H9 (cell line): ENCODE measurements around the gene PKN1. TPM values are rescaled to one million over a fixed set of nuclear protein-coding genes. Genes with fewer than 3 reads are reported as not detected.
A peak's percentile ranks its signal among the peaks of the same experiment; 100 is the strongest.

ENCODE experiments used
- DNase-seq: peaks from one replicate; pipeline ENCODE4 v3.0.0-alpha.2; 2017
- H2AFZ ChIP-seq: one replicate; pipeline ENCODE4 v1.6.1; 2013; ENCODE audit warnings: mild to moderate bottlenecking, low read length, control low read depth, moderate library complexity
- H2AK5ac ChIP-seq: 2 replicates; pipeline ENCODE4 v1.6.1; 2013; ENCODE audit warnings: low read length, control low read depth, mixed read lengths; ENCODE audit not compliant: insufficient read length
- H2BK120ac ChIP-seq: one replicate; pipeline ENCODE4 v1.6.1; 2013; ENCODE audit warnings: low read depth, mild to moderate bottlenecking, low read length, control low read depth, inconsistent platforms; ENCODE audit not compliant: poor library complexity, severe bottlenecking
- H2BK12ac ChIP-seq: 2 replicates; pipeline ENCODE4 v1.6.1; 2013; ENCODE audit warnings: low read length, control low read depth, mixed read lengths, low read depth; ENCODE audit not compliant: insufficient read length
- H2BK15ac ChIP-seq: 2 replicates; pipeline ENCODE4 v1.6.1; 2013; ENCODE audit warnings: low read depth, low read length, control low read depth
- H2BK20ac ChIP-seq: one replicate; pipeline ENCODE4 v1.6.1; 2013; ENCODE audit warnings: low read depth, mild to moderate bottlenecking, low read length, control low read depth, inconsistent platforms; ENCODE audit not compliant: poor library complexity, severe bottlenecking
- H2BK5ac ChIP-seq: 2 replicates; pipeline ENCODE4 v1.6.1; 2013; ENCODE audit warnings: low read length, control low read depth, mixed read lengths; ENCODE audit not compliant: insufficient read length
- H3K14ac ChIP-seq: 2 replicates; pipeline ENCODE4 v1.6.1; 2013; ENCODE audit warnings: low read length, control low read depth; ENCODE audit not compliant: insufficient read depth
- H3K18ac ChIP-seq: 2 replicates; pipeline ENCODE4 v1.6.1; 2013; ENCODE audit warnings: low read depth, mild to moderate bottlenecking, mixed read lengths, low read length, control low read depth; ENCODE audit not compliant: insufficient read length
- H3K23ac ChIP-seq: 2 replicates; pipeline ENCODE4 v1.6.1; 2013; ENCODE audit warnings: low read length, control low read depth, mixed read lengths, low read depth; ENCODE audit not compliant: insufficient read length
- H3K23me2 ChIP-seq: 2 replicates; pipeline ENCODE4 v1.6.1; 2013; ENCODE audit warnings: low read depth, mild to moderate bottlenecking, mixed read lengths, low read length, control low read depth; ENCODE audit not compliant: insufficient read length, poor library complexity, severe bottlenecking
- H3K27ac ChIP-seq: 2 replicates; pipeline ENCODE4 v1.5.1; 2013; ENCODE audit warnings: low read length, control low read depth, mixed read lengths, low read depth; ENCODE audit not compliant: insufficient read length
- H3K27me3 ChIP-seq: 2 replicates; pipeline ENCODE4 v1.6.1; 2013; ENCODE audit warnings: low read length, control low read depth, inconsistent platforms; ENCODE audit not compliant: insufficient read depth
- H3K4ac ChIP-seq: 2 replicates; pipeline ENCODE4 v1.6.1; 2013; ENCODE audit warnings: low read depth, mild to moderate bottlenecking, control low read depth, inconsistent platforms, low read length, moderate library complexity
- H3K4me1 ChIP-seq: 2 replicates; pipeline ENCODE4 v1.6.1; 2013; ENCODE audit warnings: low read length, control low read depth, inconsistent platforms; ENCODE audit not compliant: insufficient read depth
- H3K4me2 ChIP-seq: 2 replicates; pipeline ENCODE4 v1.6.1; 2013; ENCODE audit warnings: low read length, control low read depth, mixed read lengths; ENCODE audit not compliant: insufficient read length, insufficient read depth
- H3K56ac ChIP-seq: 2 replicates; pipeline ENCODE4 v1.6.1; 2013; ENCODE audit warnings: low read depth, mild to moderate bottlenecking, mixed read lengths, low read length, control low read depth; ENCODE audit not compliant: insufficient read length
- H3K79me1 ChIP-seq: 2 replicates; pipeline ENCODE4 v1.6.1; 2013; ENCODE audit warnings: low read depth, mild to moderate bottlenecking, moderate library complexity, low read length, control low read depth, inconsistent platforms; ENCODE audit not compliant: insufficient read depth, poor library complexity, severe bottlenecking
- H3K79me2 ChIP-seq: 2 replicates; pipeline ENCODE4 v1.6.1; 2013; ENCODE audit warnings: low read length, control low read depth, inconsistent platforms; ENCODE audit not compliant: insufficient read depth
- H3K9ac ChIP-seq: 2 replicates; pipeline ENCODE4 v1.6.1; 2013; ENCODE audit warnings: low read length, control low read depth, mixed read lengths; ENCODE audit not compliant: insufficient read length; ENCODE audit errors: extremely low read depth
- H3K9me3 ChIP-seq: one replicate; pipeline ENCODE4 v1.6.1; 2013; ENCODE audit warnings: low read depth, low read length, inconsistent platforms; ENCODE audit not compliant: control insufficient read depth
- H3T11ph ChIP-seq: one replicate; pipeline ENCODE4 v1.6.1; 2013; ENCODE audit warnings: mild to moderate bottlenecking, low read length, control low read depth, inconsistent platforms
- H4K20me1 ChIP-seq: one replicate; pipeline ENCODE4 v1.6.1; 2013; ENCODE audit not compliant: control insufficient read depth, insufficient read length, insufficient read depth
- H4K5ac ChIP-seq: 2 replicates; pipeline ENCODE4 v1.6.1; 2013; ENCODE audit warnings: low read depth, mild to moderate bottlenecking, mixed read lengths, low read length, control low read depth; ENCODE audit not compliant: insufficient read length
- H4K8ac ChIP-seq: replicated peaks from 2 replicates; pipeline ENCODE4 v1.6.1; 2013; ENCODE audit warnings: low read length, control low read depth, mixed read lengths, low read depth; ENCODE audit not compliant: insufficient read length
- H4K91ac ChIP-seq: 2 replicates; pipeline ENCODE4 v1.6.1; 2013; ENCODE audit warnings: low read depth, mild to moderate bottlenecking, moderate library complexity, mixed read lengths, low read length, control low read depth; ENCODE audit not compliant: insufficient read length
- H3K27ac Mint-ChIP-seq, 3 experiments: 2 replicates in 2 of 3; 3 replicates in 1 of 3; pipeline ENCODE4 v1.8.0; 2020 to 2021; ENCODE audit warnings: mixed read lengths in 3 of 3, mild to moderate bottlenecking in 1 of 3, moderate library complexity in 1 of 3
- H3K27me3 Mint-ChIP-seq: 2 replicates; pipeline ENCODE4 v1.8.0; 2021; ENCODE audit warnings: low read depth, mild to moderate bottlenecking, moderate library complexity, mixed read lengths
- H3K36me3 Mint-ChIP-seq, 3 experiments: 2 replicates in 2 of 3; 3 replicates in 1 of 3; pipeline ENCODE4 v1.8.0; 2020 to 2021; ENCODE audit warnings: low read depth in 3 of 3, mixed read lengths in 3 of 3; ENCODE audit not compliant: insufficient read depth in 1 of 3
- H3K4me1 Mint-ChIP-seq, 2 experiments: 2 replicates each; pipeline ENCODE4 v1.8.0; 2020; ENCODE audit warnings: mixed read lengths in 2 of 2
- H3K4me3 Mint-ChIP-seq, 2 experiments: 2 replicates in 1 of 2; 3 replicates in 1 of 2; pipeline ENCODE4 v1.8.0; 2020 to 2021; ENCODE audit warnings: mild to moderate bottlenecking in 2 of 2, mixed read lengths in 2 of 2, moderate library complexity in 1 of 2
- H3K9me3 Mint-ChIP-seq, 2 experiments: 2 replicates in 1 of 2; 3 replicates in 1 of 2; pipeline ENCODE4 v1.8.0; 2020; ENCODE audit warnings: mild to moderate bottlenecking in 2 of 2, mixed read lengths in 2 of 2, moderate library complexity in 1 of 2
- WGBS: extraction: QIAGEN DNeasy Blood & Tissue Kit; methylation state at CpG from one replicate; pipeline ENCODE4 v1.1.7; 2013; ENCODE audit warnings: missing lambda C conversion rate, low lambda C conversion rate, mixed read lengths; ENCODE audit not compliant: insufficient read length; ENCODE audit errors: extremely low coverage; 5-methylcytosine and 5-hydroxymethylcytosine counted together
- total RNA-seq: library from RNA; stranded (reverse); gene quantifications from 2 replicates; pipeline ENCODE4 v1.2.1, GENCODE V29; 2021
- TF ChIP-seq, protein P1 (sequence below): fragments of 200-600 bp; sonication (generic); conservative IDR thresholded peaks from 3 replicates; pipeline ENCODE4 v1.8.0; 2021; ENCODE audit warnings: antibody characterized with exemption, mild to moderate bottlenecking

Gene PKN1
- total RNA-seq, 1 experiment from 2014 or later, result 159 TPM

GRCh38 chr19:14418856-14419105 lies 14.3 kb upstream of the PKN1 start:
- no peaks in the 10 kb centered on the region for H4K20me1 ChIP-seq

More at GRCh38 chr19:14418856-14419105, 14.3 kb upstream of the PKN1 start:
- Histone ChIP-seq H2BK120ac (no peak overlapping the region), H4K8ac (no peak overlapping the region), H3K4me2 (peak overlapping the region; percentile 82), H3K27ac (no peak overlapping the region), H2BK15ac (no peak overlapping the region), H3K9ac (peak overlapping the region; percentile 31), H3K27me3 (no peaks in the 10 kb centered on the region), H2BK12ac (no peak overlapping the region), H3K56ac (no peak overlapping the region), H3K23me2 (peaks cover 3% of the 10 kb centered on the region), H3K18ac (no peak overlapping the region), H3K9me3 (no peaks in the 10 kb centered on the region), H3K23ac (no peak overlapping the region), H3K4ac (no peak overlapping the region), H3K79me2 (peaks cover 36% of the 10 kb centered on the region), H4K5ac (no peak overlapping the region), H2BK5ac (no peak overlapping the region), H2BK20ac (no peak overlapping the region), H3K4me1 (no peaks in the 10 kb centered on the region; the same call in 1 of the 2 replicates), H3T11ph (no peak overlapping the region), H2AFZ (no peak overlapping the region), H2AK5ac (no peak overlapping the region), H3K79me1 (peaks cover 3% of the 10 kb centered on the region), H4K91ac (no peak overlapping the region), H3K14ac (no peak overlapping the region)
- peak overlapping the region; percentile 96 to 99 for H3K4me3 Mint-ChIP-seq
- no peak for DNase-seq
- TF ChIP-seq, protein P1, sequence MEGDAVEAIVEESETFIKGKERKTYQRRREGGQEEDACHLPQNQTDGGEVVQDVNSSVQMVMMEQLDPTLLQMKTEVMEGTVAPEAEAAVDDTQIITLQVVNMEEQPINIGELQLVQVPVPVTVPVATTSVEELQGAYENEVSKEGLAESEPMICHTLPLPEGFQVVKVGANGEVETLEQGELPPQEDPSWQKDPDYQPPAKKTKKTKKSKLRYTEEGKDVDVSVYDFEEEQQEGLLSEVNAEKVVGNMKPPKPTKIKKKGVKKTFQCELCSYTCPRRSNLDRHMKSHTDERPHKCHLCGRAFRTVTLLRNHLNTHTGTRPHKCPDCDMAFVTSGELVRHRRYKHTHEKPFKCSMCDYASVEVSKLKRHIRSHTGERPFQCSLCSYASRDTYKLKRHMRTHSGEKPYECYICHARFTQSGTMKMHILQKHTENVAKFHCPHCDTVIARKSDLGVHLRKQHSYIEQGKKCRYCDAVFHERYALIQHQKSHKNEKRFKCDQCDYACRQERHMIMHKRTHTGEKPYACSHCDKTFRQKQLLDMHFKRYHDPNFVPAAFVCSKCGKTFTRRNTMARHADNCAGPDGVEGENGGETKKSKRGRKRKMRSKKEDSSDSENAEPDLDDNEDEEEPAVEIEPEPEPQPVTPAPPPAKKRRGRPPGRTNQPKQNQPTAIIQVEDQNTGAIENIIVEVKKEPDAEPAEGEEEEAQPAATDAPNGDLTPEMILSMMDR, result no peak
- peaks cover 18 to 25% (median 22%) of the 10 kb centered on the region in 3 experiments for H3K36me3 Mint-ChIP-seq
- H3K4me1 Mint-ChIP-seq, result peaks cover 36 to 41% of the 10 kb centered on the region in 2 experiments
- H3K27me3 Mint-ChIP-seq, result no peaks in the 10 kb centered on the region
- H3K9me3 Mint-ChIP-seq, result no peaks in the 10 kb centered on the region
- H3K27ac Mint-ChIP-seq, result peak overlapping the region; percentile 96 to 99 (median 99)
- no CpG with 5 or more reads among the region's 23 CpGs for WGBS
